ENCODE data around the gene TEF.
"Not testable (repeated sequence)": the region's sequence is repeated elsewhere in the genome, so short reads cannot be mapped to it uniquely, and the experiment has no call there.

The TEF gene

DNA sequence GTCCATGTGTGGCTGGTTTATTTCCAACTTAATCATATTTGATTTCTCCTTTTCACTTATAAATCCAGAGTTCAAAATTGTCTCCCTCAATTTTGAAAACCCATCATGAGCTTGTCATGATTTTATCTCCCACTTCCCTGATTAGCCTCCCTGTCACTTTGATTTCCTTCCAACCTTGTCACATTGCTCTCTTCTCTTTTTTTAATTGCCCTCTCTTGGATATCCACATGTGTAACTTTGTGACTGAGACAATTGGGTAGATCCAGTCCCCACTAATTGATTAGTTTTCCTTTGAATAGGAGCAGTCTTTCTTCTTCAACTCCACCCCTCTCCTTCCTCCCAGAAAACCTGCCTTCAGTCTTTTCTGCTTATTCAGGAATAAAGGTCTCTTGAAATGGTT lies 2.4 kb downstream of the TEF start:
- DNase-seq: no peak

DNA sequence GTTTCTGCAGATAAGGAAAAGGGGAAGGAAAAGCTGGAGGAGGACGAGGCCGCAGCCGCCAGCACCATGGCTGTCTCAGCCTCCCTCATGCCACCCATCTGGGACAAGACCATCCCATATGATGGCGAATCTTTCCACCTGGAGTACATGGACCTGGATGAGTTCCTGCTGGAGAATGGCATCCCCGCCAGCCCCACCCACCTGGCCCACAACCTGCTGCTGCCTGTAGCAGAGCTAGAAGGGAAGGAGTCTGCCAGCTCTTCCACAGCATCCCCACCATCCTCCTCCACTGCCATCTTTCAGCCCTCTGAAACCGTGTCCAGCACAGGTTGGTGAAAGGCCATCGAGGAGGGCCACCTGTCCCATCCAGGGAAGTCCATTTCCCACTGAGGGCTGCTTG lies 5.6 kb downstream of the TEF start:
- no peak for DNase-seq

DNA sequence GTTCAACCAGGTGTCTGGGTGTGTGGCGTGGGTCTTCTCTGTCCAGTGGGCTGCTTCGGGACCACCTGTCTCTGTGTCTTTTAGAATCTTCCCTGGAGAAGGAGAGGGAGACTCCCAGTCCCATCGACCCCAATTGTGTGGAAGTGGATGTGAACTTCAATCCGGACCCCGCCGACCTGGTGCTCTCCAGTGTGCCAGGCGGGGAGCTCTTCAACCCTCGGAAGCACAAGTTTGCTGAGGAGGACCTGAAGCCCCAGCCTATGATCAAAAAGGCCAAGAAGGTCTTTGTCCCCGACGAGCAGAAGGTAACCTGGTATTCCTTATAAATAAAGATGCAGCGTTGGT lies 12.2 kb downstream of the TEF start:
- DNase-seq: no peak

DNA sequence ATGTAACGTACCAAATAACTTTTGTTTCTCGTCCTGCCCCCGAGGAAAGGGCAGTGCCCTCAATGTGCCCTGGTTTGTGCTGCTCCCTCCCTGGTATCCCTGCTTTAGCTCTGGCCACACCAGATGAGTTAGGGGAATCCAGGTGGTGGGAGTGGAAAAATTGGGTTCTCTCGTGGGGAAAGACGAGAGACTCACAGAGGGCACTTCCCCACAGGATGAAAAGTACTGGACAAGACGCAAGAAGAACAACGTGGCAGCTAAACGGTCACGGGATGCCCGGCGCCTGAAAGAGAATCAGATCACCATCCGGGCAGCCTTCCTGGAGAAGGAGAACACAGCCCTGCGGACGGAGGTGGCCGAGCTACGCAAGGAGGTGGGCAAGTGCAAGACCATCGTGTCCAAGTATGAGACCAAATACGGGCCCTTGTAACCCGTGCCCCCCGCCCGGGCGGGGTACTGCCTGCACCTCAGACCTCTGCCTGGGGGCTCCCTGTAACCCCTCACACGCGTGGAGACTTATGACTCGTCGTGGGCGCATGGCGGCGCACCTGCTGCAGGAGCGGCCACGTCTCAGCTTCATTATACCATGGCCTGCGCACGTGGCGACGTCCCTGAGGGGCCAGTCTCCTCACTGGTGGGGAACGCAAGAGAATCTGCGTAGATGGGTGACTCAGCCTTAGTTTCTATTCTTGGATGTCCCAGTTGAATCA lies 13.9 kb downstream of the TEF start:
- no peak for DNase-seq

DNA sequence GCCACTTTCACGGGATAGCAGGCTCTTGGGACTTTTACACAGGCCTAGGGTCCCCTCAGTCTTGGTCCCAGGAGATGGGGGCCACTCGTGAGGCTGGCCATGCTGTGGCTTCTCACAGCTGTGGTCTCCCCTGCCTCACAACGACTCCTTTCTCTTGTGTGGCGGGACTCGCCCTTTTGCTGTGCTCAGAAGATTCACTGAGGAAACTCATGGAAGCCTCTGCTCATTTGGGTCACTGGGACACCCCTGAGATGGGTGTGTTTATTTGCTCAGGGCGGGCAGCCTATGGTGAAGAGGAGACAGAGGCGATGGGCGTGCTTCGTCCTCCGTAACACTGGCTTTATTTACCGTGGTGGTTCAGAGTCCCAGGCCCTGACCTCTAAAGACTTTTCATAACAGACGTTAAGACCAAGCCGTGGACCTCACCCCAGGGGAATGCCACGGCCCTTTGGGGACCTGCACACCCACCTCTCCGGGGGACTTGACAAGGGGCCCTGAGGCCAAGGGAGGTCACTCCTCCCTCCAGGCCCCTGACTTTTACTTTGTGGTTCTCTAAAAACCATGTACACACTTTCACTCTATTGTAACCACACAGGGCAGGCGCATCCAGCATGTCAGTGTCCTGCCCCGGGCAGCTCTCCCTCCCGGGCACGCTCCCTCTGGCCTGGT lies 15.5 kb downstream of the TEF start:
- no peak for DNase-seq

DNA sequence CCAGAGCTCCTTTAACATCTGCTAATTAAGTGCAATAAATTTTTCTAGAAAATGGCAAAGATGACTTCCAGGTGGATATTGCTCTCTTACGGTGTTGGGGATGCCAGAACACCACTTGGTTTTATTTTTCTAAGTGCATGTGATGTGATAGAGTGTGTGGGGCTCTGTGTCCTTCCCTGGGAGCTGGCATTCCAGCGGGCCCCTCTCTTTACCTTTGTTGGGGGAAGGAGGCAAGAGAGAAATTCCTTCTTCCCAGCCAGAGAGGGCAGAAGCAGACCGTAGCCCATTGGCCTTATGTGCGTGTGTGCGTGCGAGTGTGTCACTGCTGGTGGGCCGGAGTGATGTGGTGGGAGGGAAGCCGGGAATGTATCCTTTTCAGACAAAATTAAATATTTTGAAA lies 17.2 kb downstream of the TEF start:
- no peak for DNase-seq

DNA sequence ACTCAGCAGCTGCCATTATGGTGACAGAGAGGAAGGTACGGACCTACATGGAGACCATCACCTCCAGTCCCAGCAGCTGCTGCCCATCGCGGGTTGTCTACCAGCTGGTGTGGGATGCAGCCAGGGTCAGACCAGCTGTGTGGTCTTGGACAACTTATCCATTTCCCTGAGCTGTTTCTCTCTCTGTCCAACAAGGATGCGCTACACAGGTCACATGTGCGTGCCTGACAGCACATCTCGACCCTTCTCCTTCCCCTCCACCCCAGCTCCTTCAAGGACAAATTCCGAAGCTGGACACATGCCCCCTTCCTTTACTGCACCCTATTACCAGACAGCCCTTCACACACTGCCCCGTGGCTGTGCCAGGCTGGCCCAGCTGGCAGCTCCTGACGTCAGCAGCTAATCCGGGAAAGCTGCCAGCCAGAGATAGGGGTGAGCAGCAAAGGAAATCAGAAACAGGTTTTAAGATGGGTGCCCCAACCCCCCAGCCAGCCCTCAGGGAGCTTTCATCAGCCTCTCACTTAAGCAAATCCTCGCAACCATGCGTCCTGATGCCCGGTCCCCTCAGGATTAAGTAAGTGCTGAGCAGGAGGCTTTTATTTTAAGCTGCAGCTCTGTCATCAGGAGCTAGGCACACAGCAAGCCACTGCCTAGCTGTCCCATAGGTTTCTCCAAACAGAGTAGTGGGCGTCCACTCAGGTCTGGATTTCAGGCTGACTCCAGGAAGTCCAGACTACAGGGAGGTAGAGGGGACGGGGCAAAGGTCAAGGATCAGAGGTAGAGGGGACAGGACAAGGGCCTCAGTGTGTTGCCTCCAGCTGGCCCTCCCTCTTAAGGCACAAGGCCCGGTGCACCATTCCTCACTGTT lies 20.3 kb downstream of the TEF start:
- no peak for DNase-seq

DNA sequence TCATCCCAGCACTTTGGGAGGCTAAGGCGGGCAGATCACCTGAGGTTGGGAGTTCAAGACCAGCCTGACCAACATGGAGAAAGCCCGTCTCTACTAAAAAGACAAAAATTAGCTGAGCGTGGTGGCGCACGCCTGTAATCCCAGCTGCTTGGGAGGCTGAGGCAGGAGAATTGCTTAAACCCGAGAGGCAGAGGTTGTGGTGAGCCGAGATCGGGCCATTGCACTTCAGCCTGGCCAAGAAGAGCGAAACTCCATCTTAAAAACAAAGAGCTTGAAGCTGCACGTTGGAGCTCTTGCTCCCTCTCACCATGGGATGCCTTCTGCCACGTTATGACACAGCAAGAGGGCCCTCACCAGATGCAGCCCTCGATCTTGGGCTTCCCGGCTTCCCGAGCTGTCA lies 21.1 kb downstream of the TEF start:
- DNase-seq: not testable (repeated sequence)

DNA sequence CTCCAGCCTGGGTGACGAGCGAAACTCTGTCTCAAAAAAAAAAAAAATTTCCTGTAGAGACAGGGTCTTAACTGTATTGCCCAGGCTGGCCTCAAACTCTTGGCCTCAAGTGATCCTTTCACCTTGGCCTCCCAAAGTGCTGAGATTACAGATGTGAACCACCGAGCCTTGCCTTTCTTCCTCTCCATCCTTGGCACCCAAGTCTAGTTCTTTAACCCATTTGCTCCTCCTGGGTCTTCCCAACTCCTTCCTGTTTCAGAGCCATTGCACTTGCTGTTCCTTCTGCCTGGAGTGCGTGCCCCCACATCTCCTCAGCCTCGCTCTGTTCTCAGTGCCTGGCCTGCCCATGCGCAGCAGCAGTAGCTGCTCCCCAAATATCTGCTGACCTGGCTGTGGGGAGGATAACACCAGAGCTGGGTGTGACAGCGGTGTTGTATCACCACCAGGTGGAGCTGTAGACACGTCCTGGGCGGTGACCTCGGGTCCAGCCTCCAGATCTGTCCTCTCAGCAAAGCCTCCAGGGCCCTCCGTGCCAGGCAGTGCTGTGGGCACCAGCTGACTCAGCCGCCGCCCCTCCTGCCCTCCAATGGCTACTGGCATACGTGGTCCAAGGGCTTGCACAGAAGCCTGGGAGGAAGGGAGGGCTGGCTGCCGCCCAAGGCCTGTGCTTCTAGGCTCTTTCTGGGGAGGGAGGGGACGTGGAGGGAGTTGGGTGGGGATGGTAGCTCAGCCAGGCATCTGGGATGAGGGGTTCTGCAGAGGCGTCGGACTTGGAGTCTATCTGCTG lies 22.0 kb downstream of the TEF start:
- DNase-seq: peak; percentile 77

DNA sequence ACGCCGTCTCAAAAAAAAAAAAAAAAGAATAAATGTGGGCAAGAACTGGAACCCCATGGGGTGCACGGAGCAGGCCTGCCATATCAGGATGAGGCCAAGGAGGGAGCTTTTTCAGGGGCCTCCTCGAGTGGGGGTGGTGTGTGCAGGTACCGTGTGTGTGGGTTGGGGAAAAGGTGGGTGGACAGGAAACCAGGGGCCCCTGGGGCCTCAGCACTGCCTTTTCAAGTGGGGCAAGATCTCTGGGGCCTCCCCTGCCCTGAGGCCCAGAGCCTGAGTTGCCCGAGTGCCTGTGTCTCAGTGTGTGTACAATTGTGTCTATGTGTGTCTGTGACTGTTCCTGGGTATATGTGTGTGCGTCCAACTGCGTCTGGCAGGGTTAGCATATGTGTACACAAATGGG lies 23.8 kb downstream of the TEF start:
- no peak for DNase-seq

DNA sequence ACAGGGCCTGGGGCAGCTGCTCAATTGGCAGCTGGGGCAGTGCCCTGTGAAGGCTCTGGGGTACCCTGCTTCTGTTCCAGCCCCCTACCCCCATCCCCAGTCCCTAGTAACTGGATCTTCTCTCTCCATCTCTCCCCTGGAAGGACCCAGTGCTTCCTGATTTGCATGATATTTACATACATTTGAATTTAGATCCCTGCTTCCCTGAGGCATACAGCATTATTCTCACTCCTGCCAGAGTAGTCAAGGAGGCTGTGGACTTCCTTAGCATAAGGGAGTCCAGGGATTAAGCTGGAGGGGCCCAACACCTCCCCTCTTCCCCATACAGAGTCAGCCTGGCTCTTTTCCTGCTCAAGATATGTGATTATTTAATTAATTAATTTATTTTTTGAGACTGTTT lies 24.7 kb downstream of the TEF start:
- DNase-seq: no peak

DNA sequence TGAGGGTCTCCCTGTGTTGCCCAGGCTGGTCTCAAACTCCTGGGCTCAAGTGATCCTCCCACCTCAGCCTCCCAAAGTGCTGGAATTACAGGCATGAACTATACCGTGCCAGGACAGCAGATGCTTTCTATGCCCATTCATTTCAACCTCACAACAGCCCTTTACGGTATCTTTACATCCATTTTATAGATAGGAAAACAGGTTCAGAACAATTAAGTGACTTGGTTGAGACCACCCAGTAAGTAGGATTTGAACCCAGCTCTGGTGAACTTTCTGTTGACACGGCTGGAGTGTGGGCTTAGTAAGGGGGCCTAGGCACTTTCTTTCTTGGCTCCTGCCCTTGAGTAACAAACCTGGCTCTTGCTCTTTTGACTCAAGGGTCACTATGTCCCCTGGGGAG lies 25.7 kb downstream of the TEF start:
- no peak for DNase-seq

DNA sequence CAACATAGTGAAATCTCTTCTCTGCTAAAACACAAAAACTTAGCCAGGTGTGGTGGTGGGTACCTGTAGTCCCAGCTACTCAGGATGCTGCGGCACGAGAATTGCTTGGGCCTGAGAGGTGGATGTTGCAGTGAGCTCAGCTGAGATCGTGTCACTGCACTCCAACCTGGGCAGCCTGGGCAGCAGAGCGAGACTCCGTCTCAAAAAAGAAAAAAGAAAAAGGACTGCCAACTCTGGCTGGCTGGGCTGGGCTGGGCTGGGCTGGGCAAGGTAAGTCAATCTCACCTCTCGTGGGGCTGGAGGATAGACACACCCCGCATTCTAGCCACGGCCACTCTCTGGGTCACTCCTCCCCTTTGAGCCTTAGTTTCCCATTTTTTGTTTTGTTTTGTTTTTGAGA lies 26.9 kb downstream of the TEF start:
- no peak for DNase-seq

DNA sequence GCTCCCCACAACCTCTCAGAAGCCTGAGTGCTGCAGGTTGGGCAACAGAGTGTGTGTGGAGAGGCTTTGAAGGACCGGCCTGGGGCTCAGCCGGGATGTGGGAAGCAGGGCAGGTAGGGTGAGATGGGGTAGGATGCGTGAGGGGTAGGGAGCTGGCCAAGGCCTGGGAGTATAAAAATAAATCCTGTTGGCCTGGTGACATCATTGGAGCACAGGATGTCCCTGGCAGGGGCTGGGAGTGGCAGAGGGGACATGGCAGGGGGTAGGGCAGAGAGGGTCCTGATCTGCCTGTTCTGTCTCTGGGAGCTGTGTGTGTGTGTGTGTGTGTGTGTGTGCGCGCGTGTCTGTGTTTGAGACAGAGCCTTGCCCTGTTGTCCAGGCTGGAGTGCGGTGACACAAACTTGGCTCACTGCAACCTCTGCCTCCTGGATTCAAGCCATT lies 28.6 kb downstream of the TEF start:
- no peak for DNase-seq

DNA sequence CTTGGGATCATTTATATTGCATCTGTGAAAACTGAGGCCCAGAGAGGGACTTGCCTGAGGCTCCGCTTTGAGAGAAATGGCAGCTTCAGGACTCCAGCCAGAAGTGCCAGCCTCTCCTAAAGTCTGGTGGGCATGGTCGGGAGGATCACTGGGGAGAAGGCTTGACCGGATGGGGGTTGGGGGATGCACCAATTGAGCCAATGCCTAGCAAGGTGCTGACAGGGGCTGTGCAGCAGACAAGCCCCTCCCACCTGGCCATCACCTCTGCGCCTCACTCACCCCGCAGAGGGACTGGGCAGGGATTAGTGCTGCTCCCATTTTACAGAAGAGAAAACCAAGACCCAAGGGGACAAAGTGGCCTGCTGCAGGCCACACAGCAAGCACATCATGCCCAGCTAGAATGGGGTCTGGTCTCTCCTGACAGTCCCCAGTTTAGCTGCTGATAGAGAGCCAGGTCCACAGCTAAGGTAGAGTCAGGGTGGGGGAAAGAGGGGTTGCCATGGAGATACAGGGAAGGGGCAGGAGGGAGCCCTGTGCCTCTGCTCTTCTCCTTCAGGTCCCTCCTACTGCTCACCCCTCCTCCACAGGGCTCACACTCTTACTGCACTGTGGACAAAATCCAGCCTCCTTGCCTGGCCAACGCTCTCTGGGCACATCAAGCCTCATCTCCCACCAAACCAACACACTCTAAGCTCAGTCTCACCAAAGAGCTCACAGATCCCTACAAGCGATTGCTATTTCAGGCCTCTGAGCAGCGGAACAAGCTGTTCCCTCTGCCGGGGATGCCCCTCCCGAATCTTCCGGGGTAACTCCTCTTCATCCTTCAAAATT lies 29.5 kb downstream of the TEF start:
- no peak for DNase-seq

DNA sequence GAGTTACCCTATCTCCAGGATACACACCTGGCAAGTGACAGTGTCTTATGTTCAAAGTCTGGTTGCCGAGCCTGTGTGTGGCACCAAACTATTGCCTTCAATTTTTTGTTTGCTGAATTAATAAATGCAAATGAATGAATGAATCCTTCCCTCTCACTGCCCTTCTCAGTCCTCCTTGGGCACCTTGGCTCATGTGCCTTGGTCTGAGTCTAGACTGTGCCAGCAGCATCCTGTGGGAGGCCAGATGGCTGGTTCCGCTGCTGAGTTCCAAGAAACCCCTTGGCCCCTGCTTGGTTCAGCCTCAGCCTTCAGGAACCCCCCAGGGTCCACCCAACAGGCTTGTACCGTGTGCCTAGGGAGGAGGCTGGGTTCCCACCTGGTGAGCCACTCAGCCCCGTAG lies 33.8 kb downstream of the TEF start:
- no peak for DNase-seq

DNA sequence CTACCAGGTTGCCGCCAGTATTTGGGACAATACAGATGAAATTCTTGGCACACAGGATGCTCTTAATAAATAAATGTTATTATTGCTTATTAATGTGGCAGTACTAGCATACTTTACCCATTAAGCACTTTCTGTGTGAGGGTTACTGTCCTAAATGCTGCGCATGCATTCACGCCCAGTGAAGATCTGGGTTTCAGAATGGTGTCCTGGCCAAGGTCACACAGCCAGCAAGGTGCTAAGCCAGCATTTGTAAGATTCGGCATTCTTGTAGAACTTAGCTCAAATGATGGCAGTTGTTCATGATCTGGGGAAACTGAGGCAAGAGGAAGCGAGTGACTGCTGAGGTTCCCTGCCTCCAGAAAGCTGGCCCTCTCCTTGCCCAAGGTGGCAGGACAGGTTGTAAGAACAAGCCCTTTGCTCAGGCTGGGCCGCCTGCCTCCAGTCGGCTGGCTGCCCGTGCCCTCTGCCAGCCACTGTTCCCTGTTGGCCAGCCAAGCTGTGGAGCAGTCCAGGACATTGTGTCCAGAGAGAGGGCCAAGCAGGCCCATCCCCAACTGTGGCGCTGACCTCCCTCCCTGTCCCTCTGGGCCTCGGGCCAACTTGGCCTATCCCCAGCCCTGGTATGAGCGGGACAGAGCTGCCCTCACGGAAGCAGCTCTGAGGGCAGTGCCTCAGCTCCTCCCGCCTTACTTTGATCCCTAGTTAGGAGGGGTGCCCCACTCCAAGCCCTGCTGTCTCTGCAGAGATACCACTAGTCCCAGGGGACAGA lies 36.1 kb downstream of the TEF start:
- no peak for DNase-seq

DNA sequence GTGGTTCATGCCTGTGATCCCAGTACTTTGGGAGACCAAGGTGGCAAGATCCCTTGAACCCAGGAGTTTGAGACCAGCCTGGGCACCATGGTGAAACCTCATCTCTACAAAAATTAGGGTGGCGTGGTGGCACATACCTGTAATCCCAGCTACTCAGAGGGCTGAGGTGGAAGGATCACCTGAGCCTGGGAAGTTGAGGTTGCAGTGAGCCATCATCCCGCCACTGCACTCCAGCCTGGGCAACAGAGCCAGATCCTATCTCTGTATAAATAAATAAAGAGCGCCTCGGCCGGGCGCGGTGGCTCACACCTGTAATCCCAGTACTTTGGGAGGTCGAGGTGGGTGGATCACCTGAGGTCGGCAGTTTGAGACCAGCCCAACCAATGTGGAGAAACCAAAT lies 37.0 kb downstream of the TEF start:
- no peak for DNase-seq

DNA sequence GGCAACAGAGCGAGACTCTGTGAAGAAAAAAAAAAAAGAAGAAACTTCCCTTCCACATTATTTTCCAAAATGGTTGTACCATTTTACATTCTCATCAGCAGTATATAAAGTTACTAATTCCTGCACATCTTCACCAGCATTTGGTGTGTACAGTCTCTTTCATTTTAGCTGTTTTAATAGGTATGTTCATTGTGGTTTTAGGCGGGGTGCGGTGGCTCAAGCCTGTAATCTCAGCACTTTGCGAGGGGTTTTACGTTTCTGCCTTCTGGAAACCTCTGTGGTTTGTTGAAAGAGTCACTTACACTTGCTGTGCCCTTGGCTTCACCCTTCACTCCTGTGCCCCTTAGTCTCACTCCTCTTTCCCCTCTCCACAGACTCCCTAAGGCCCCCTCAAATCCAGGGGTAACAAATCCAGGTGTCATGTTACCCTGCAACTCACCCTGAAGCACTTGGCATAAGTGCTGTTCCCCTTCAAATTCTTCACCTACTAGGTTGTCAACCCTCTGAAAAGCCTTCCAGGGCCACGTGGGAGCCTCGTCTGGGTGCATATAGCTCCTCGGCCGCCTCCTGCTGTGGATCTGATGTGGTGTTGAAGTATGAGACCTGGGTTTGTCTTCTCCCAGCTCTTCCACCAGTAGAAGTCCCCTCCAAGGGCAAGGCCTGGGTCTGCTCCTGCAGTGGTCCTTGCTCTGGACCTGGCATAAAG lies 44.1 kb downstream of the TEF start:
- no peak for DNase-seq

DNA sequence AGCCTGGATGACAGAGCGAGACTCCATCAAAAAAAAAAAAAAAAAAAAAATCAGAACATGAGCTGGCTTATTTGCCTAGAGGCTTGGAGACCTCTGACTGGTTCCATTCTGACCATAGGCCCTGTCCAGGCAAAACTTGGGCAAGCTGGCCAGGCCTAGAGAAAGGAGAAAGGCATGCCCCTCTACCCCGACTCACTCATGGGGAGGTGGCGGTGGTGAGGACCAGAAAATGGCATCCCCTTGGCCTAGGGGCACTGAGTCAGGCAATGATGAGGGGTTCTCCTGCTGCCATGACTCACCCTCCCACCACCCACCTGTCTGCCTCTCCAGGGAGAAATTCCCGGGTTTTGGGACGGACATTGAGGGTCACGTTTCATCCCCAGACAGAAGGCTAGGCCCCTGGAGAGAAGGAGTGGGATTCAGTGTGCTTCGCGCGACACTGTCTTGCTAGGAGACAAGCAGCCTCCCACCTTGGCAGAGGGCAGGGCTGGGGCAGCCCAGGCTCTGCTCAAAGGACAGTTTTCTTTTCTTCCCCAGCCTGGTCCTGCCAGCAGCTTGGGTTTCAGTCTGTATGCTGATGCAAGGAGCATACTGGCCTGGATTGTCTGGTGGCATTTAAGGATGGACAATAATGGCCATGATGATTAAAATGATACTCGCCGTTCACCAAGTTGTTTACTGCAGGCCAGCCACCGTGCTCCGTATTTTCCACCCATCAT lies 47.6 kb downstream of the TEF start:
- no peak for DNase-seq
